ACHN (cell line): ENCODE data around the gene SSC5D.
A peak's percentile ranks its signal among the peaks of the same experiment; 100 is the strongest.
"Not testable (repeated sequence)": the region's sequence is repeated elsewhere in the genome, so short reads cannot be mapped to it uniquely, and the experiment has no call there.

ENCODE experiments used
- DNase-seq: peaks from one replicate; pipeline ENCODE4 v3.0.0-alpha.2; 2015
- in situ Hi-C: cut with HindIII; loops from 2 replicates; pipeline ENCODE4 v1.10.0; 2017; ENCODE audit warnings: low sequenced_read_pairs, low pct_ligation_motif_present, low pct_unique_long_range_greater_than_20kb

The SSC5D gene

DNA sequence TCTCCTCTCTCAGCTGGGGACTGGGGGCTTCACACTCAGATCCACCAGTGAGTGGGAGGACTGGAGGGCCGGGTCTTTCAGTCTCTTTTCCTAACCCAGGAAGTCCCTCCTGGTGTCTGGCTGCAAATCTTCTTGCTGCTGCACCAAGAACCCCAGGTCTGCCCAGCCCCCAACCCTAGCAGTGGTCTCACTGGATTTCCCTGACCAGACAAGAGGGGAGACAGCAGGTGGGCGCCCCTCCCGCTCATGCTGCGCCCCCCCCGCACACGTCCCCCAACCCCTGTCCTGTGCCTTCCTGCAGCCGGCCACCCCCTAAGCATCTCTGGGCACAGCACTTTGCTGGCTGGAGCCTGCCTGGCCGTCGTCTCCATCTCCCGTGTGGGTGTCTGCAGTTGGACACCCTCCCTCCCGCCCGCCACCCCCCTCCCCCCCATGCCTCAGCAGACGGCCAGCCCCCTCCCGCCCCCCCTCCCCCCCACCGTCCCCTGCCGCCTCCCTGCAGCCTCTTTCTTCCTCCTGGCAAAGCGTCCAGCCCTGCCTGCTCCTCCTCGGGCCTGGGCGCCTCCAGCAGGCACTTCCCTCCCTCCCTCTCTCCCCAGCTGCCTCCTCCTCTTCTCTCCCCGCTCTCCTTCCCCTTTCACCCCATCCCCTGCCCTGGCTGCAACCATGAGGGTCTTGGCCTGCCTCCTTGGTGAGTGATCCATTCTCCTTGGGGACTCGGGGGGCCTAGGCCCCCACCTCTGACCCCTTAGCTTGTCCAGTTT is at the start of gene SSC5D:
SSC5D (plus strand) TSS at position 513 of the 764 bp plus-strand sequence; CDS start at position 667, 154 bp downstream.
- in situ Hi-C loops: no loop called here
- DNase-seq: peak; percentile 17

DNA sequence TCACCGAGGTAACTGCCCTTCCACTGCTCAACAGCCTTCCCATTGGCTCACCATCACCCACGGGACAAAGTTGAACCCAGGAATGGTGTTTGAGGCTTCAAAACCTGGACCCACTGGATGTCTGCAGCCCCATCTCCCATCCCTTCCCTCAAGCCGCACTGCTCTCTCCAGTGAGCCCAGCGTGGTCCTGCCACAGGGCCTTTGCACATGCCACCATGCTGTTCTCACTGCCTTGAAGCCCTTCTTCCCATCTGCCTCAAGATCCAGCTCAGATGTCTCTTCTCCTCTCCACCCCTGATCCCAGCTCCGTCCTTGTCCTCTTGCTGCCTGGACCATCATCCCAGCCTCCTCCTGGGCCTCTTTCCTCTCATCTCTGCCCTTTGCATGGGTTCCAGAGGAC is 49.2 kb upstream of the SSC5D start:
- no peak for DNase-seq
- in situ Hi-C loops: no loop called here

DNA sequence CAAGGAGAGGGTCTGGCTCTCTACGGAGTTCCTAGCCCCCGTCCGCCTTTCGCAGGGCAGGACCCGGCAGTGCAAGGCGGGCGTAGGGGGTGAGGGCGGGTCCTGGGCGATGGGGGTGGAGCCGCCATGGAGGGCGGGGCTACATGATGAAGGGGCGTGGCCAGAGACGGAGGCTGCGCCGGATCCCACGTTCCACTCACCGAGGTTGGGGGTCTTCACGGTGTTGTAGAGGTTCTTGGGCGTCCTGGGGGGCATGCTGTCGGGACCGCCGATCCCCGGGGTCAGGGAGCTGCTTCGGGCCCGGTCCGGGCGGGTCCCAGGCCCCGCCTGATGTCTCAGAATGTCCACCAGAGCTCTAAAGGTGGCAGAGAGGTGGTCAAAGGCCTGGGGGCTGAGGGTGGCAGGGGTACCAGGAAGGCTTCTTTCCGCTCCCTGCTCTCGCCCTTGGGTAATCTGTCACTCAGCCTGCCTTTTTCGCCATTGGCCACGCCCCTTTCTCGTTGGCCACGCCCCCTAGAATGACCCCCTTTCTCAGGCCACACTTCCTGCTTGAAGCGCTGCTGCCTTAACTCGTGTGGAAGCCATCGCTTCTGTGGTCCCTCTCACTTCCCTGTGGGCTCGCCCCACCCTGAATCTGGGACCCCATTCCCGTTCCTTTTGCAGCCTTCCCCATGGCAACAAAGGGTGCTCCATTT is 47.7 kb upstream of the SSC5D start:
- DNase-seq: no peak
- in situ Hi-C loops: no loop called here

DNA sequence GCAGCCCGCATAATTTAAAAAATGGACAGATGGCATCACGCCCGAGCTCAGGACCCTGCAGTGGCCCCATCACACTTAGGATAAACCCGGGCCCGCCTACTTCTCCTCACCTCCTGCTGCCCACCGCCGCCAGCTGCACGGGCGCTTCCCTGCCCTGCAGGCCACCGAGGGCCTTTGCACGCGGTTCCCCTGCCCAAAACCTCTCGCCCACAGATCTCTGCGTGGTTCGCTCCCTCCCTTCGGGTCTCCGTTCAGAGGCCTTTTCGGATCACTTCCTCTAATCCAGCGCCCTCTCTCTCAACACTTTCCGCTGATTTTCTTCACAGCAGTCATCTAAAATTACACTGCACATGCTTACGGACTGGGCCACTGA is 46.9 kb upstream of the SSC5D start:
- no peak for DNase-seq

DNA sequence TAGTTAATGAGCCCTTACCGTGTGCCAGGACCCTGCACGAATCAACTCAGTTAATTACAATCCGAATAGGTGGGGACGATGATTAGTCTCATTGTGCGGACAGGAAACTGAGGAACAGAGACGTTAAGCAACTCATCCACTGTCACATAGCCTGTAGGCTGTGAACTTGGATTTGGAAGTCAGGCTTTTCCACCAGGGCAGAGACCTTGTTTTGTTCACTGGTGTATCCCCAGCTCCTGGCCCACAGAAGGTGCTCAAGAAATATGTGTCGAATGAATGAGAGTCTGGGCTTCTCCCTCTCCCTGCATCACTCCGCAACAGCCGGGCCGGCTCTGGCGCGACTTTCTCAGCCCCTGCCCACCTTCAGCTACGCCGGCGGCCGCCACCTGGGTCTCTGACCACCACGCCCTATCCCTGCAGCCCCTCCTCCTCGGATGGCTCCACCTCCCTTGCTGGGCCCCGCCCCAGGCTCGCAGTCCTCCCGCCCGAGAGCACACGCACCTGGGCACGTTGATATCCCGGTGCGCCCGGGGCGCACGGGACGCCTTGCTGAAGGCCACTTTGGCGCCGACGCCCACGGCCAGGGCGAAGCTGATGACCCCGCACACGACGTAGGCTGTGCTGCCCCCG is 46.4 kb upstream of the SSC5D start:
- in situ Hi-C loops: no loop called here
- no peak for DNase-seq

More for the DNA sequence above, 46.9 kb upstream of the SSC5D start:
- in situ Hi-C loops: no loop called here

DNA sequence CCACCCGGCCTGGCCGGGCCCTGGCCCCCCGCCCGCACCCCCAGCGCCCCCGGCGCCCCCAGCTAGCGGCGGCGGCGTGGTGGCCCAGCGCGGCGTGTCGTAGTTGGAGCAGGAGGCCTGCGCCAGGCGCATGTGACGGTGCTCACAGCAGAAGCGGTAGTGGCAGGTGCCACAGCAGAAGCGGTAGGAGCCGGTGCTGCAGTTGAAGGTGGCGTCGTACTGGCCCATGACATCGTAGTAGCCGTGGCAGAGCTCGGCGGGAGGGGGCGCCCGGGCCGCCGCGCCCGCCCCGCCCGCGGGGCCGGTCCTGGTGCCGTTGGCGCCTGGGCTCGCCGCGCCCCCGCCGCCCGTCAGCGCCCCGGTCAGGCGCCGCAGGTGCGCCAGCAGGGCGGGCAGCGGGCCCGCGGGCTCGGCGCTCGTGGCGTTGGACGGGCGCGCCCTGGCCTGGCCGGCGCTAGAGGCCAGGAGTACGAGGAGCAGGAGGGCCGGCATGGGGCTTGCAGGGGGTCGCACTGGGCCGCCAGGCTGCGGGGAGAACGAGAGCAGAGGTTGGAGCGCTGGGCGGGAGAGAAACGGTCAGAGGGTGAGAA is 45.8 kb upstream of the SSC5D start:
- in situ Hi-C loops: no loop called here
- no peak for DNase-seq

DNA sequence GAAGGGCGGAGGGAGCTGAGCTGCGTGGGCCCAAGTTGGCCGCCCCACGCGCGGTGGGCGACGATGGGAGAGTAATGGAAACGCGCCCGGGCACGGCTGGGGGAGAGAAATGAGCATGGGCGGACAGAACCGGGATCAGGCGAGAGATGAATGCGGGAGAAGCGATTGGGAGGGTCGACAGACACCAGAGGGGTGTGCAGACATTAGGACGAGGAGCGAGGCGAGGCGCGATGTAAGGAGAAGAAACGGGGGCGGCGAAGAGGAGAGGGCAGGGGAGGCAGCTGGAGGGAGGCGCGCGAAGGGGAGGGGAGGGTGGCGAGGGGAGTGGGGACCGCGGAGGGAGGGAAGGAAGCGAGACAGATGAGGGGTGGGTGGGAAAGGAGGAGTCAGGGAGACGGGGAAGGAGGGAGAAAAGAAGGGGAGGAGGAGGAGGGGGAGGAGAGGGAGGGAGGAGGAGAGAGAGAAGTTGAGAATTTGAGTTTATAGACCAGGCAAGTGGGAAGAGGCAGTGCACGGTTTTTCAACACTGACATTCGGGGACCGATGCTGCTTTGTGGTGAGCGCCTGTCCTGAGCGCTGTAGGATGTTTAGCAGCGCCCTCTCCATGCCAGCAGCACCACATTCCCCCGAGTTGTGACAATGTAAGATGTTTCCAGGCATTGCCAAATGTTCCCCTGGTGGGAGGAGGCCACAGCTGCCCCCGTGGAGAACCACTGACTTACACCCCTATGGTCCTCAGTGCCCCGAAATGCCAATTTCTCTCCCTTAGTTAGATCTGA is 45.0 kb upstream of the SSC5D start, which contains the start of gene SHISA7:
SHISA7 (minus strand) TSS at position 256 of the 779 bp plus-strand sequence. CDS start 437 bp downstream, outside the sequence.
- in situ Hi-C loops: no loop called here
- no peak for DNase-seq

DNA sequence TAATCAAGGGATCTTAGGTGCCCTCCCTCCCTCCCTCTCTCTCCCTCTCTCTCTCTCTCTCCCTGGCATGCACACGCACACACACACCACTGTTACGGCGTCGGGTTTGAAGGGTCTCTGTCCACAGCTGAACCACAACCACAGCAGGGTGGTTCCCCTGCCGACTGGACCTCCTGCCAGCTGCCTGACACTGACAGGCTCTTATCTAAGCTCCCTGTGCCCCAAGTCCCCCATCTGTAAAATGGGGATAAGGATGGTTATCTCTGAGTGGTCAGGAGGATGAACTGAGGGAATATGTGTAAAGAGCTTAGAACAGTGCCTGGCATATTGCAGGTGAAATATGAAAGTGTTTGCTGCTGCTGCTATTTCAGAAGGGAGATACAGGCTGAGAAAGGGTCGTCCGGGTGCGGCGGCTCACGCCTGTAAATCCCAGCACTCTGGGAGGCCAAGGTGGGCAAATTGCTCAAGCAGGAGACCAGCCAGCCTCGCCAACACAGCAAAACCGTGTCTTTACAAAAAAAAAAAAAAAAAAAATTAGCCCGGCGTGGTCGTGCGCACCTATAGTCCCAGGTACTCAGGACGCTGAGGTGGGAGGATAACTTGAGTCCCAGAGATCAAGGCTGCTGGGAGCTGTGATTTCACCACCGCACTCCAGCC is 44.3 kb upstream of the SSC5D start:
- in situ Hi-C loops: no loop called here
- no peak for DNase-seq

DNA sequence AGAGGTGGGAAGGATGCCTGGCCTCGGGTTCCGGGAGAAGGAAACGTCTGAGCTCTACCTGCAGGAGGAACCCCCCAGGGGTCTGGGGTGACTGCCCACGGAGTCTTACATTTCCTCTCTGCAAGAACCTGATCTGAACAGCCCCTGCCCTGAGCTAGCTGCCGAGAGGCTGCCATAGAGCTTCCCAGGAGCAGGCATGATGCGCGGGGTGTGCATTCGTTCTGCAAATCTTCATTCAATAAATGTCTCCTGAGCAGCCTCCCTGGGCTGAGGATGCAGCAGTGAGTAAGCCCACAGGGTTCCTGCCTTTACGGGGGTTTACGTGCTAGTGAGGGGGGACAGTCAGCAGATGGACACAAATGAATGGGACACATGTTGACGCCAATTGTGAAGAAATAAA is 43.6 kb upstream of the SSC5D start:
- in situ Hi-C loops: no loop called here
- no peak for DNase-seq

DNA sequence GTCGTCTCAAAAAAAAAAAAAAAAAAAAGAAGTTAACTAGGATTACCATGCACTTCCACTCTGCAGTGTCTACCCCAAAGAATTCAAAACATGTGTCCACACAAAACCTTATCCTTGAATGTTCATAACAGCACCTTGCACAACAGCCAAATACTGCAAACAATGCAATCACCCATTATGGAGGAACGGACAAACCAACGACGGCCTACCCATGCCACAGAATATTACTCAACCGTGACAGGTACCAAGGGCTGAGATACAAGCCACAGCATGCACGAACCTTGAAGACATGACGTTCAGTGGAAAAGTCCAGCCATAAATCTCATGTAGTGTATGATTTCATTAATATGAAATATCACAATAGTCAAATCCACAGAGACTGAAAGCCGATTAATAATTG is 42.2 kb upstream of the SSC5D start:
- in situ Hi-C loops: no loop called here
- DNase-seq: no peak

DNA sequence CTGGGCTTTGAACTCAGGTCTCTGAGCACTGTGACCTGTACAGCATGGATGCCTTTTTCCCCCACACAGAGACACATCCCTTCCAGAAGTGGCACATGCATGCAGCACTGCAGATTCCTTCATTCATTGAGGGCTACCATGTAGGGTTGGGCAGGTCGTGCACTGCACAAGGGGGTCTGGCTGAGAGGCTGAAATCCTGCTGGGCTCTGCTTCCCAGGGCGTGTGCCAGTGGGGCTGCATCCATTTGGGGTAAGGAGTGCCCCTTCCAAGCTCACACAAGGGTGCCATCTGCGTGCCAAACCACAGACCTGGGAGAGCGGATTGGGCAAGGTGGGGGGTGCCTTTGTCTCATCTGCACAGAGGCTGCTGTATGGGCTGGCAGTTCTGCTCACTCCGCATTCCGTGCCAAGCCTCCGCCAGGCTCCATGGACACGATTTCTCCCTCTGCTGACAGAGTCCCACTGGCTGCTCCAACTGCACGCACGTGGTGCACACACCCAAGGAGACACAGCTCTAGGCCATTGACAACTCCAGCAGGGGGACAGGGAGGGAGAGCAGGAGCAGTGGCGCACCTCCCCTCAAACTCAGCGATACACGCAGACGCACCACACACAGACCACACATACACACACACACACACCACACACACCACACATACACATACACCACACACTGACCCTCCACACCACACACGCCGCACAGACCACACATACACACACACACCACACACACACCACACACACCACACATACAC is 40.6 kb upstream of the SSC5D start:
- in situ Hi-C loops: no loop called here
- DNase-seq: peak; percentile 61

DNA sequence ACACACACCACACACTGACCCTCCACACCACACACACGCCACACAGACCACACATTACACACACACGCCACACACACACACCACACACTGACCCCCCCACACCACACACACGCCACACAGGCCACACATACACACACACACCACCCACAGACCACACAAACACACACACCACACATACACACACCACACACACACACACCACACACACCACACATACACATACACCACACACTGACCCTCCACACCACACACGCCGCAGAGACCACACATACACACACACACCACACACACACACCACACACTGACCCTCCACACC is 40.1 kb upstream of the SSC5D start:
- DNase-seq, in situ Hi-C loops: not testable (repeated sequence)

DNA sequence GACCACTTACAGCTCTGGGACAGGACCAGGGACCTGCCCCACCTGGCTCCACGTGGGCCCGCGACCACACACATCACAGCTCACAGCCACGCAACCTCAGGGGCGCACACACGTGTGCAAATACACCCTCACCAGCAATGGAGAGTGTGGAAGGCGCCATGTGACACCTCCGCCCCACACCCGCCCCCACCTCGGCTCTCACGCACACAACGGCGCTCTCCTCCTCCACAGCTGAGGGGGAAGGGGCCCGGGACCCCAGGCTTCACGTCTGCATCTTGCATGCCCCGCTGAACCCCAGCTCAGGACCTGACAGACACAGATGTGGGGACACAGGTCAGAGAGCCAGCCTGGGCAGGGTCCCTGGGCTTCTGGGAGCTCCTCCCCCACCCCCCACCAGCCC is 38.8 kb upstream of the SSC5D start:
- in situ Hi-C loops: no loop called here
- no peak for DNase-seq

DNA sequence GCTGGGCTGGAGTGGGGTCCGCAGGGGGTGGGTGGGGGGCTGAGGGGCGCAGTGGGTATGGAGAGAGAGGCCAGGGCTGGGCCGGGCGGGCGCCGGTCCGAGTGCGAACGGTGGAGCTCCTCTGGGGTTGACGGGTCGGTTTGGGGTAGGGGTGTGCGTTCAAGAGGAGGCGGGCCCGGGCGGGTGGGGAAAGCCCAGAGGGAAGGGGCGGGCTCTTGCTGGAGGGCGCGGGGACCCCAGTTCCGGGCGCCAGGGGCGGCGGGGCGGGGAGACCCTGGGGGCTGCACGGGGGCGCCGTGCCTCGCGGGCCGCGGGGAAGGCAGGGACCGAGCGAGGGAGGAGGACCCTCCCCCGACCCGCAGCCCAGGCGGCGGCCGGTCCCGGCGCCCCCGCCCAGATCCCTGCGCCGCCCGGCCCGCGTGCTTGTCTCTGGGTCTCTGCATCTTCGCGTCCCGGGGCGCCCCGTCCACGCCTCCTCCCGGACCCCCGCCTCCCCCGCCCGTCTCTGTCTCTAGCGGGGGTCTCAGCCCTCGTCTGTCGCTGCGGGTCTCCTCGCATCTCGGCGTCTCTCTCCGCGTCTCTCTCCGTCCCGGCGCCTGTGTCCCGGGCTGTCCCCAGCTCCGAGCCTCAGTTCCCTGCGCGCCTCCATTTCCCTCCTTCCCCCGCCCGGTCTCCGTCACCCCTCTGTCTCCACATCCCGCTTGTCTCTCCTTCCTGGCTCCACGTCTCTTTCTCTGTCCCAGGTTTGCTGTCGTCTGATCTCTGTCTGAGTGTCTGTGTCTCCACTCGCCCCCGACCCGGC is 36.9 kb upstream of the SSC5D start:
- in situ Hi-C loops: no loop called here
- DNase-seq: no peak

DNA sequence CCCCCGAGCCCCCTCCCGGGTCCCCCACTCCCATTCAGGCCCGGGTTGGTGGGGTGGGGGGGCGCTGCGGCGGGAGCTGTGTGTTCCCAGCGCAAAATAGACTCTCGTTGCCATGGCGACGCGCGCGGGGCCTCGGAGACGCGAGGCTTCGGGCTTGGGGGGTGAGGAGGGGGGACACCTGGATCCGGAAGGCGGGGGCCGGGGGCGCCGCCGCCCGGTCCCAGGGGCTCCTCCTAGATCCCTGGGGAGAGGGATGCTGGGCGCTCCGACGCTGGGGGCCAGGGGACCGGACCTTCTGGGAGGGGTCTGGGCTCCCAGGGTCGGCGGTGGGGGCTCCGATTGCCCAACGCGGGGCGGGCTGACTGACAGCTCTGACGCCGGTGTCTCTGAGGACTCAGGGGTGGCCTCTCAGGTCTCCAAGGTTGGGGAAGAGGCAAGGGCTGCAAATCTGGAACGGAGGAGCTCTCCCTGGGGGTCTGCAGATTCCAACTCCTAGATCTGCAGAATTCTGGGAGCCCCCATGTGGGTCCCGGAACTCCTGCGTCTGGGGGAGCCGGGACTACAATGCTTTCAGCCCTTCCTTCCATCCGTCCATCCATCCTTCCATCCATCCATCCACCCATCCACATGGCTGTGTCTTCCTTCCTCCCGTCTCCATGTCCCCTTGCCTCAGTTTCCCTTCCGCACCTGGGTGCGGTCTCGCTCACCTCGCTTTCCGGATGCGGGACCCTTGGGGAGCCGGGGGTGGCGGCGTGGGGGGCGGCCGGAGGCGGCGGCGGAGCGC is 36.1 kb upstream of the SSC5D start:
- in situ Hi-C loops: no loop called here
- no peak for DNase-seq

DNA sequence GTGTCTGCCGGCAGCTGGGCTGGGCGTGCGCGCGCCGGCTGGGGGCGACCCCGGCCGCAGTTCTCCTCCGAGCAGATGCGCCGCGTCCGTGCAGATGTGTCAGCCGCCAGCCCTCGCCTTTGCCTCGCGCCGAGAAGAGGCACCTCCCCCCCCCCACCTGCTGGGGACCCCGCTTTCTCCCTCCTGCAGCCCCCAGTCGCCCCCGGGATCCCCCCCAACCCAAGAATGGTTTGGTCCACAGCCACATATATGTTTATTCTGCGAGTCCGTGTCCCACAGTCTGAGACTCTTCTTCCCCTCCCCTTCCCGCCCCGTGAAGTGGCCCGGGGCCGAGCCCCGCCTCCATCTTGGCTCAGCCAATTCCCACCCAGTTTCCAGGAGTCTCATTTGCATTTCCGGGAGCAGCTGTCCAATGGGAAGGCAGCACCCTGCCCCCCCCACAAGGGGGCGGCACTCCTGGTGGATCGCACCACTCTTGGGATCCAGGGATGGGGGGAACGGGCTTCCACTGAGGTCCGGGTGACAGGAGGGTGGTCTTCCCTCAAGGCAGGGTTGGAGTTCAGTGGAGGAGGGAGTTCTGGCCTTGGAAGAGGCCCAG is 35.4 kb upstream of the SSC5D start:
- no peak for DNase-seq
- in situ Hi-C loops: no loop called here
